GM21515 (cell line): Measurements from ENCODE around the gene ITGB6.

Experiments
- ATAC-seq: cut with Tn5 transposase; IDR thresholded peaks from one replicate; pipeline ENCODE4 v1.9.1; 2021; ENCODE audit not compliant: unreplicated experiment

The ITGB6 gene

GRCh38 chr2:160057356-160057755 lies 142.7 kb downstream of the ITGB6 start:
- no peak for ATAC-seq

- no peak for ATAC-seq
Observed at GRCh38 chr2:160055726-160056108, 144.4 kb downstream of the ITGB6 start.

GRCh38 chr2:160054984-160055725 lies 144.9 kb downstream of the ITGB6 start:
- ATAC-seq, result no peak

- no peak for ATAC-seq
Observed at GRCh38 chr2:160053946-160054345, 146.1 kb downstream of the ITGB6 start.

- no peak for ATAC-seq
Observed at GRCh38 chr2:160052531-160052930, 147.5 kb downstream of the ITGB6 start.

GRCh38 chr2:160051371-160051800 lies 148.7 kb downstream of the ITGB6 start:
- no peak for ATAC-seq

GRCh38 chr2:160050147-160050546 lies 149.9 kb downstream of the ITGB6 start:
- ATAC-seq, result no peak
